ENCODE data around the gene GDF2.

The GDF2 gene

GRCh38 chr10:47303866-47304265, 18.4 kb upstream of the GDF2 start:
- peaks cover 12% of the 10 kb centered on the region for H3K27me3 ChIP-seq (ENCODE audit: insufficient read depth, low read length, poor library complexity)
- H2BK15ac ChIP-seq (replicated peaks; ENCODE audit: low read depth): no peak overlapping the region
- H3K18ac ChIP-seq (ENCODE audit: low read length): no peak overlapping the region
- no peak overlapping the region for H3K27ac ChIP-seq (ENCODE audit: low read depth, low read length)
- no peaks in the 10 kb centered on the region for H3K4me1 ChIP-seq (ENCODE audit: control insufficient read depth, low read depth, low read length)
- H3K56ac ChIP-seq (ENCODE audit: low read length): no peak overlapping the region
- H3K23ac ChIP-seq (ENCODE audit: low read length): no peak overlapping the region
- H2AK5ac ChIP-seq (ENCODE audit: low read length): no peak overlapping the region
- no peak overlapping the region for H3K4me2 ChIP-seq (ENCODE audit: low read length)
- no peak overlapping the region for H2BK5ac ChIP-seq (ENCODE audit: low read length)
- H3K9ac ChIP-seq (ENCODE audit: low read length): no peak overlapping the region
- H3K4ac ChIP-seq (ENCODE audit: low read depth, low read length): no peak overlapping the region
- H3K79me1 ChIP-seq (ENCODE audit: low read length): no peaks in the 10 kb centered on the region
- no peak for DNase-seq
- WGBS (ENCODE audit: extremely low coverage, insufficient coverage, low lambda C conversion rate): no CpG with 5 or more reads among the region's 6 CpGs
- no peak overlapping the region for H3K4me3 ChIP-seq (ENCODE audit: low read length)
- no peaks in the 10 kb centered on the region for H3K36me3 ChIP-seq (ENCODE audit: control insufficient read depth, insufficient read depth, low read length)
- H3K79me2 ChIP-seq (ENCODE audit: control insufficient read depth, insufficient read depth, low read length): no peaks in the 10 kb centered on the region
- H4K5ac ChIP-seq (ENCODE audit: low read length): no peak overlapping the region
- H2BK120ac ChIP-seq (ENCODE audit: low read depth, low read length): no peak overlapping the region
- no peak overlapping the region for H4K8ac ChIP-seq (ENCODE audit: low read depth, low read length)

GRCh38 chr10:47305566-47305965, 16.7 kb upstream of the GDF2 start:
- H3K56ac ChIP-seq (ENCODE audit: low read length): no peak overlapping the region
- H2BK15ac ChIP-seq (replicated peaks; ENCODE audit: low read depth): no peak overlapping the region
- no peak overlapping the region for H2BK120ac ChIP-seq (ENCODE audit: low read depth, low read length)
- H3K4ac ChIP-seq (ENCODE audit: low read depth, low read length): no peak overlapping the region
- H3K23ac ChIP-seq (ENCODE audit: low read length): no peak overlapping the region
- no peaks in the 10 kb centered on the region for H3K79me1 ChIP-seq (ENCODE audit: low read length)
- no peak for DNase-seq
- no peak overlapping the region for H3K4me3 ChIP-seq (ENCODE audit: low read length)
- H3K27ac ChIP-seq (ENCODE audit: low read depth, low read length): no peak overlapping the region
- WGBS (ENCODE audit: extremely low coverage, insufficient coverage, low lambda C conversion rate): no CpG with 5 or more reads among the region's 2 CpGs
- no peak overlapping the region for H3K18ac ChIP-seq (ENCODE audit: low read length)
- no peak overlapping the region for H4K5ac ChIP-seq (ENCODE audit: low read length)
- H3K9ac ChIP-seq (ENCODE audit: low read length): no peak overlapping the region
- no peak overlapping the region for H2BK5ac ChIP-seq (ENCODE audit: low read length)
- H3K4me1 ChIP-seq (ENCODE audit: control insufficient read depth, low read depth, low read length): no peaks in the 10 kb centered on the region
- no peak overlapping the region for H4K8ac ChIP-seq (ENCODE audit: low read depth, low read length)
- H2AK5ac ChIP-seq (ENCODE audit: low read length): no peak overlapping the region
- H3K4me2 ChIP-seq (ENCODE audit: low read length): no peak overlapping the region
- H3K79me2 ChIP-seq (ENCODE audit: control insufficient read depth, insufficient read depth, low read length): no peaks in the 10 kb centered on the region
- peaks cover 5% of the 10 kb centered on the region for H3K27me3 ChIP-seq (ENCODE audit: insufficient read depth, low read length, poor library complexity)
- no peaks in the 10 kb centered on the region for H3K36me3 ChIP-seq (ENCODE audit: control insufficient read depth, insufficient read depth, low read length)

- no peak overlapping the region for H2AK5ac ChIP-seq (ENCODE audit: low read length)
- no peak overlapping the region for H3K9ac ChIP-seq (ENCODE audit: low read length)
- H3K27ac ChIP-seq (ENCODE audit: low read depth, low read length): no peak overlapping the region
- H4K8ac ChIP-seq (ENCODE audit: low read depth, low read length): no peak overlapping the region
- no peak overlapping the region for H3K56ac ChIP-seq (ENCODE audit: low read length)
- H3K4me1 ChIP-seq (ENCODE audit: control insufficient read depth, low read depth, low read length): no peaks in the 10 kb centered on the region
- H3K79me1 ChIP-seq (ENCODE audit: low read length): no peaks in the 10 kb centered on the region
- no CpG with 5 or more reads among the region's 10 CpGs for WGBS (ENCODE audit: extremely low coverage, insufficient coverage, low lambda C conversion rate)
- no peak overlapping the region for H3K4me3 ChIP-seq (ENCODE audit: low read length)
- H2BK120ac ChIP-seq (ENCODE audit: low read depth, low read length): no peak overlapping the region
- peaks cover 2% of the 10 kb centered on the region for H3K27me3 ChIP-seq (ENCODE audit: insufficient read depth, low read length, poor library complexity)
- H3K23ac ChIP-seq (ENCODE audit: low read length): no peak overlapping the region
- H2BK15ac ChIP-seq (replicated peaks; ENCODE audit: low read depth): no peak overlapping the region
- H3K79me2 ChIP-seq (ENCODE audit: control insufficient read depth, insufficient read depth, low read length): no peaks in the 10 kb centered on the region
- DNase-seq: no peak
- no peak overlapping the region for H4K5ac ChIP-seq (ENCODE audit: low read length)
- H3K4ac ChIP-seq (ENCODE audit: low read depth, low read length): no peak overlapping the region
- no peaks in the 10 kb centered on the region for H3K36me3 ChIP-seq (ENCODE audit: control insufficient read depth, insufficient read depth, low read length)
- no peak overlapping the region for H2BK5ac ChIP-seq (ENCODE audit: low read length)
- H3K4me2 ChIP-seq (ENCODE audit: low read length): no peak overlapping the region
- no peak overlapping the region for H3K18ac ChIP-seq (ENCODE audit: low read length)
These were observed 15.7 kb upstream of the GDF2 start for GRCh38 chr10:47306387-47307210.

GRCh38 chr10:47307381-47307780, 14.9 kb upstream of the GDF2 start:
- no peak overlapping the region for H3K27ac ChIP-seq (ENCODE audit: low read depth, low read length)
- no peaks in the 10 kb centered on the region for H3K27me3 ChIP-seq (ENCODE audit: insufficient read depth, low read length, poor library complexity)
- H2BK5ac ChIP-seq (ENCODE audit: low read length): no peak overlapping the region
- H3K36me3 ChIP-seq (ENCODE audit: control insufficient read depth, insufficient read depth, low read length): no peaks in the 10 kb centered on the region
- H4K5ac ChIP-seq (ENCODE audit: low read length): no peak overlapping the region
- H2BK120ac ChIP-seq (ENCODE audit: low read depth, low read length): no peak overlapping the region
- no peak overlapping the region for H3K56ac ChIP-seq (ENCODE audit: low read length)
- H3K4me1 ChIP-seq (ENCODE audit: control insufficient read depth, low read depth, low read length): no peaks in the 10 kb centered on the region
- no peaks in the 10 kb centered on the region for H3K79me1 ChIP-seq (ENCODE audit: low read length)
- H3K18ac ChIP-seq (ENCODE audit: low read length): no peak overlapping the region
- no peaks in the 10 kb centered on the region for H3K79me2 ChIP-seq (ENCODE audit: control insufficient read depth, insufficient read depth, low read length)
- no peak overlapping the region for H3K4ac ChIP-seq (ENCODE audit: low read depth, low read length)
- DNase-seq: no peak
- H3K23ac ChIP-seq (ENCODE audit: low read length): no peak overlapping the region
- H3K9ac ChIP-seq (ENCODE audit: low read length): no peak overlapping the region
- H3K4me3 ChIP-seq (ENCODE audit: low read length): no peak overlapping the region
- WGBS (ENCODE audit: extremely low coverage, insufficient coverage, low lambda C conversion rate): no CpG with 5 or more reads among the region's 3 CpGs
- H4K8ac ChIP-seq (ENCODE audit: low read depth, low read length): no peak overlapping the region
- no peak overlapping the region for H3K4me2 ChIP-seq (ENCODE audit: low read length)
- H2AK5ac ChIP-seq (ENCODE audit: low read length): no peak overlapping the region
- no peak overlapping the region for H2BK15ac ChIP-seq (replicated peaks; ENCODE audit: low read depth)

- Histone ChIP-seq H3K27ac (ENCODE audit: low read depth, low read length) (no peak overlapping the region), H3K4me2 (ENCODE audit: low read length) (no peak overlapping the region), H3K56ac (ENCODE audit: low read length) (no peak overlapping the region), H2BK5ac (ENCODE audit: low read length) (no peak overlapping the region), H3K79me1 (ENCODE audit: low read length) (no peaks in the 10 kb centered on the region), H3K36me3 (ENCODE audit: control insufficient read depth, insufficient read depth, low read length) (no peaks in the 10 kb centered on the region), H3K27me3 (ENCODE audit: insufficient read depth, low read length, poor library complexity) (no peaks in the 10 kb centered on the region), H3K9ac (ENCODE audit: low read length) (no peak overlapping the region), H2BK120ac (ENCODE audit: low read depth, low read length) (no peak overlapping the region), H3K18ac (ENCODE audit: low read length) (no peak overlapping the region), H2AK5ac (ENCODE audit: low read length) (no peak overlapping the region), H2BK15ac (replicated peaks; ENCODE audit: low read depth) (no peak overlapping the region), H3K23ac (ENCODE audit: low read length) (no peak overlapping the region), H3K79me2 (ENCODE audit: control insufficient read depth, insufficient read depth, low read length) (no peaks in the 10 kb centered on the region), H4K8ac (ENCODE audit: low read depth, low read length) (no peak overlapping the region), H3K4me1 (ENCODE audit: control insufficient read depth, low read depth, low read length) (no peaks in the 10 kb centered on the region), H3K4ac (ENCODE audit: low read depth, low read length) (no peak overlapping the region), H4K5ac (ENCODE audit: low read length) (no peak overlapping the region), H3K4me3 (ENCODE audit: low read length) (no peak overlapping the region)
- no peak for DNase-seq
- WGBS (ENCODE audit: extremely low coverage, insufficient coverage, low lambda C conversion rate): no CpG with 5 or more reads among the region's 9 CpGs
These were observed 13.5 kb upstream of the GDF2 start for GRCh38 chr10:47308775-47309174.
